ENCODE data around the gene RABL2A. TPM values are rescaled to one million over a fixed set of nuclear protein-coding genes. Genes with fewer than 3 reads are reported as not detected.

RABL2A gene
- 7.3 to 9.7 TPM (median 8.7 TPM) in 5 replicates for total RNA-seq (2022; extraction: Qiagen RNA extraction; ENCODE audit: low read depth)

GRCh38 chr2:113626616-113627330 lies at the start of gene RABL2A:
TSS of gene RABL2A (plus strand) at chr2:113627266. CDS start at chr2:113628607, 1,341 bp downstream.

Other genes starting within 250 kb of the RABL2A start
- 40.8 to 44.7 TPM (median 41.5 TPM) in 5 replicates for gene ZNG1B, start 189.6 kb upstream of the RABL2A start, total RNA-seq (2022; extraction: Qiagen RNA extraction; ENCODE audit: low read depth)
- 0.21 to 0.58 TPM (median 0.28 TPM) in 5 replicates for gene FOXD4L1, start 128.6 kb upstream of the RABL2A start, total RNA-seq (2022; extraction: Qiagen RNA extraction; ENCODE audit: low read depth)
- 20.4 to 46.7 TPM (median 45.9 TPM) in 5 replicates for gene SLC35F5, start 129.4 kb downstream of the RABL2A start, total RNA-seq (2022; extraction: Qiagen RNA extraction; ENCODE audit: low read depth)

Data from A549 treated with RU486 at 1 μM for 4 hours (cell line).